ENCODE results near the gene ATXN7L1.

ATXN7L1 gene

DNA sequence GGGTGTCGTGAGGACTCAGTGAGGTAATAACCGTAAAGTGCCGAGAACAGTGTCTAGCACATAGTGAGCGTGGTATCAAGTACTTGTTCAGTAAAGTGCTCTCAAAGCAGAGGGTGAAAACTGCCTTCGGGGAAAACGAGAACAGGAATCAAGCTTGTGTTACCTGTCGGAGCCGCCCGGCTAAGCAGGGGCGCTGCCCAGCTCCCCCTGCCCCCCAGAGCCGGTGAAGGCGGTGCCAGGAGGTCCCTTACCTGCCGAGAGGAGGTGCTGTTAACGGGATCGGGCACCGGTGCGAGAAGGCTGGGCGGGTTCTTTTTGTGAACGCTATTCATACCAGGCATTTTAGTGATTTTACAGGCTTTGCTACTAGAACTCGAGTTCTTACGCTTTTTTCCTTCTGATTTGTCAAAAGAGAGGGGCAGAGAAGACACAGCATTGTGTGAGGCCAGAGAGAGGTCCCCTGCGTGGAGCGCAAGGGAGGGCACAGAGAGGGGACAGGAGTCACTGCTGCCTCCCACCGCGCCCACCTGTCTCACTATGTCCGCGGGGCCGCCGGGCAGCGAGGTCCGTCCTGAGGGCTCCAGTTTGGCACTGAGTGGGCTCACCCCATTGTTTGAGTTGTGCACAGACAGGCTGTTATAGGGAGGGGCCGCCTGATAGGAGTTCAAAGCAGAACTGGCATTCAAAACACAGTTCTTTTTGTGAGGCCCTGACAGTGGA, 262.6 kb downstream of the ATXN7L1 start:
- ChIA-PET POLR2A (ENCODE audit: low non-redundant PET) (no interaction called here), CTCF (no interaction called here)
- no peak overlapping the region for H3K27ac ChIP-seq
- no peak for TF ChIP-seq CTCF (conservative IDR thresholded peaks at IDR 0.05; ENCODE audit: low read depth)
- DNase-seq (ENCODE audit: low spot score): no peak

DNA sequence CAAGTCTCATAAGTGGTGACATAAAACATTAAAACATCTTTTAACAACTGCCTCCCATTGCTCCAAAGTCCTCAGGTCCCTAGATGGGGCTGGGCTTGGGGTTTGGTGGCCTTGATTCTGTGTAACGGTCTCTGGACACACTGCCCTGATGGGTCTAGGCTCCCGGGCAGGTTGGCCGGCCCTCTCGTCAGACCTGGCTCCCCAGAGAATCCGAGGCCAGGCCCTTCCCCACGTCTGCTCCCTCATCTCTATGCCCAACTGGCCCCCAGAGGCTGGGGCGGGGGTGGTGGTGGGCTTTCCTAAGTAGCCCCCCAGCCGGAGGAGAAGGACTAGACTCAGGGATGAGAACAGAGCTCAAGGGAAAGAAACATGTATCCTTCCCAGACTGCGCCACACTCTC, 263.6 kb downstream of the ATXN7L1 start:
- ChIA-PET CTCF (interaction anchor here (0.6 kb wide), 1 partner anchor 77 kb away, joined by 6 read pairs; no protein-coding TSS in a partner anchor), POLR2A (ENCODE audit: low non-redundant PET) (no interaction called here)
- TF ChIP-seq CTCF (conservative IDR thresholded peaks at IDR 0.05; ENCODE audit: low read depth): no peak
- no peak overlapping the region for H3K27ac ChIP-seq
- DNase-seq (ENCODE audit: low spot score): no peak

DNA sequence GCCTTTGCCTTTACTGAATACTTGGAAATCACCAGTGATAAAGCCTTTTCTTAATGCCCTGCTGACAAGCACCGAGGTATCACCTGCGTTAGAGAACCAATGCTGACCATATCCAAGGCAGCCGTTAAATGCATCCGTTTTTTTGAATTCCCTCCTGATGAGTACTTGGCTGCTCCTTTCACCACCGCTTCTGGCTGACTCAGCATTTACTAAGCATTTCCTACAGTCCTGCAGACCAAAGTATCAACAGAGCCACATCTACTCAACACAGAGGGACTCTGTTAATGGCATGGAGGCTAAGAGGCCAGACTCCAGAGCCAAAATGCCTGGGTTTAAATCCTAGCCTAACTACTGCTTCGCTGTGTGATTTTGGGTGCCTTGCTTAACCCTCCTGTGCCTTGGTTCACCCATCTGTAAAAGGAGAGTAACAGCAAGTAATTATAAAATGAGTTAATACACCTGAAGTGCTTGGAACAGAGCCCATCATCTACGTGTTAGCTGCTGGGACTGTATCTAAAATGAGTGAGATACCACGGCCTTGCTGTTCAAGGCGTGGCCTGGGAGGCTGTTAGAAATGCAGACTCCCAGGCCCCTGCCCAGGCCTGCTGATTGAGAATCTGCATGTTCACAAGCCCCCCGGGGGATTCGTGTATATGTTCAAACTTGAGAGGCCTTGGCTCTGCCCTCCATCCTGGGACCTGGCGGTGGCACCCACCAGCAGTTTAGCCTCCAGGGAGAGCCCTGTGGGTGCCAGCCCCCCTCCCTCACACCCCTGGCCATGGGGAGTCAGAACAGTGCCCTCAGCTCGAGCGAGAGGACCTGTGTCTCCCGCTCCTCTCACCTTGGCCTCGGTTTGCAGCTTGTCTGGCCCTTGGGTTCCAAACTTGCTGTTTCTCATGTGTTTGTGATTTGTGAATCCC, 264.3 kb downstream of the ATXN7L1 start:
- CTCF ChIA-PET: no interaction called here
- no peak for TF ChIP-seq CTCF (conservative IDR thresholded peaks at IDR 0.05; ENCODE audit: low read depth)
- no peak for DNase-seq (ENCODE audit: low spot score)
- no peak overlapping the region for H3K27ac ChIP-seq
- POLR2A ChIA-PET (ENCODE audit: low non-redundant PET): no interaction called here

- CTCF ChIA-PET: no interaction called here
- H3K27ac ChIP-seq: no peak overlapping the region
- DNase-seq (ENCODE audit: low spot score): no peak
- POLR2A ChIA-PET (ENCODE audit: low non-redundant PET): no interaction called here
- TF ChIP-seq CTCF (conservative IDR thresholded peaks at IDR 0.05; ENCODE audit: low read depth): no peak
These were observed 266.1 kb downstream of the ATXN7L1 start for GRCh38 chr7:105610165-105610930.

DNA sequence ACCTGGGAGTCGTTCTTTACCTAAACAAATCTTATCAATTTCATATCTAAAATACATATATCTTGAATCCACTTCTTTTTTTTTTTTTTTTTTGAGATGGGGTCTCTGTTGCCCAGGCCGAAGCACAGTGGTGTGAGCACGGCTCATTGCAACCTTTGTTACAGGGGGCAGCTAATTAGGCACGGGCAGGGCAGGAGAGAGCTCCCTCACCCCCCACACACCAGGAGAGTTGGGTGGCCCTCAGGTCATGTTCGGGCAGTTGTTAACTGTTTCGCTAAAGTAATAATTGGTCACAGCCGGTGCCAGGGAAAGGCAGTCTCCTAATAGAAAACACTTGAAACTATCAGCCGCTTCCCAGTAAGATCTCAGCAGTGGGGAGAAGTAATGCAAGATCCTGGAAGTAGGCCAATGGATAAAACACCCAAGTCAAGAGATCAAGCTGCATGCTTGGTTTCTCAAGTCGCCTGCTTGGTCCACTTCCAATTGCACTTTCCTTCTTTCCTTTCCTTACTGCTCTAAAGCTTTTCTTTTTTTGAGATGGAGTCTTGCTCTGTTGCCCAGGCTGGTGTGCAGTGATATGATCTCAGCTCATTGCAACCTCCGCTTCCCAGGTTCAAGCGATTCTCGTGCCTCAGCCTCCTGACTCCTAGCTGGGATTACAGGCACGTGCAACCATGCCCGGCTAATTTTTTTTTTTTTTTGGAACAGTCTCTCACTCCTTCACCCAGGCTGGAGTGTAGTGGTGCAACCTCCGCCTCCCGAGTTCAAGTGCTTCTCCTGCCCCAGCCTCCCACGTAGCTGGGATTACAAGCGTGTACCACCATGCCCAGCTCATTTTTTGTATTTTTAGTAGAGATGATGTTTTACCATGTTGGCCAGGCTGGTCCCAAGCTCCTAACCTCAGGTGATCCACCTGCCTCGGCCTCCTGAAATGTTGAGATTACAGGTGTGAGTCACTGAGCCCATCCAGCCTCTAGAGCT, 273.8 kb downstream of the ATXN7L1 start:
- ChIA-PET CTCF (no interaction called here), POLR2A (ENCODE audit: low non-redundant PET) (no interaction called here)
- H3K27ac ChIP-seq: no peak overlapping the region
- no peak for TF ChIP-seq CTCF (conservative IDR thresholded peaks at IDR 0.05; ENCODE audit: low read depth)
- DNase-seq (ENCODE audit: low spot score): no peak

Data from RWPE1 (cell line).